GM12892 (cell line): ENCODE measurements around the gene GXYLT2.

Source experiments
- DNase-seq: peaks from one replicate; pipeline ENCODE4 v3.0.0; 2011; ENCODE audit not compliant: insufficient read length
- FAIRE-seq: peaks from 2 replicates; lab custom pipeline; 2011; peaks lifted over from hg19 to GRCh38; lab: Jason Lieb, UNC
- POLR2A ChIP-seq: IDR thresholded peaks from 2 replicates; pipeline ENCODE4 v1.6.1; 2011; ENCODE audit warnings: low read depth, low read length, control low read depth
- POLR2AphosphoS5 ChIP-seq: IDR thresholded peaks from 2 replicates; pipeline ENCODE4 v1.6.1; 2011; ENCODE audit warnings: low read depth, low read length, control low read depth
- TAF1 ChIP-seq: IDR thresholded peaks from 2 replicates; pipeline ENCODE4 v1.6.1; 2011; ENCODE audit warnings: low read depth, mild to moderate bottlenecking, control low read depth, low read length, borderline replicate concordance

GXYLT2 gene

GRCh38 chr3:73009750-73010149 is 121.9 kb downstream of the GXYLT2 start:
- DNase-seq, result no peak
- no peak for TF ChIP-seq TAF1
- TF ChIP-seq POLR2A, result no peak
- no peak for TF ChIP-seq POLR2AphosphoS5
- no peak for FAIRE-seq

- TF ChIP-seq TAF1, result no peak
- TF ChIP-seq POLR2A, result no peak
- TF ChIP-seq POLR2AphosphoS5, result no peak
- FAIRE-seq (no peak), DNase-seq (no peak)
Measured at GRCh38 chr3:73010158-73010557, 122.3 kb downstream of the GXYLT2 start.

- TF ChIP-seq POLR2AphosphoS5 (no peak), POLR2A (no peak), TAF1 (no peak)
- DNase-seq, result no peak
- FAIRE-seq, result peak; percentile 14
Measured at GRCh38 chr3:73018298-73018697, 130.5 kb downstream of the GXYLT2 start.

- DNase-seq (no peak), FAIRE-seq (no peak)
- TF ChIP-seq POLR2AphosphoS5 (no peak), POLR2A (no peak), TAF1 (no peak)
Measured at GRCh38 chr3:73018790-73019441, 131.1 kb downstream of the GXYLT2 start.

GRCh38 chr3:73021301-73021835 is 133.5 kb downstream of the GXYLT2 start:
- TF ChIP-seq POLR2AphosphoS5 (no peak), TAF1 (no peak), POLR2A (no peak)
- no peak for DNase-seq
- FAIRE-seq, result no peak

GRCh38 chr3:73024836-73025235 is 137.0 kb downstream of the GXYLT2 start:
- FAIRE-seq, result no peak
- no peak for TF ChIP-seq TAF1
- DNase-seq, result no peak

GRCh38 chr3:73026111-73026759 is 138.4 kb downstream of the GXYLT2 start:
- TF ChIP-seq POLR2A (no peak), TAF1 (no peak), POLR2AphosphoS5 (no peak)
- FAIRE-seq (no peak), DNase-seq (no peak)
